ENCODE results near the gene ANKRD11. TPM values are rescaled to one million over a fixed set of nuclear protein-coding genes. Genes with fewer than 3 reads are reported as not detected.

The ANKRD11 gene
- polyA plus RNA-seq, 6 donors from 2014 or later = 0.78 to 24.8 (median 10.1) TPM

DNA sequence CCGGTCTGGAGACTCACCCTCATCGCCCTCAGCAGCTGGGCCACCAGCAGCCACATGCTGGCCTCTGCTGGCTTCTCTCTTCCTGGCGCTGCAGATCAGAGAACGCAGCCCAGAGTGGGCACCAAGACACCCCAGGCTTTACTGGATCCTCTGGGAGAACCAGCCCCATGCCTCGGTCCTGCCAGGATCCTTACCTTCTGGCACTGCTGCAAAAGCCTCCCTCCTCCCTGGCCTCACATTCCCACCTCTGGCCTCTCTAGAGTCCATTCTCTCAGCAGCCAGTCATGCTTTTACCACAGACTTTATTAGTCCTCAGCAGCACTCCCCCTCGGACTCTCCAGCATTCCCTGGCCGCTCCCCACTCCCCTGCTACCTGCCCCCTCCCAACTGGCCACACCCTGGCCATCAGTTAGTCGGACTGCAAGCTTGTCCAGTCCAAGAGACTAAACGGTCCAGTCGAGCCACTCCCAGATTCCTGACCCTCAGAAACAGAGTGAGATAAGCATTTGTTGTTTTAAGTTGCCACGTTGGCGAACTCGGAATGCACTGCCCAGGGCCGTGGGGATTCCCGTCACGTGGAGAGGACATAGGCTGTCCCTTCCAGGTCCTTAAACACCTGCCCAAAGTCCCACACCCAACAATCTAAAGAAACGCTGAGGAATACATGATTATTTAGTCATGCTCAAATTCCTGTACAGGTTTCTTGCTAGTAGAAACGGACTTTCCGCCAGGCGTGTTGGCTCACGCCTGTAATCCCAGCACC, 11.9 kb upstream of the ANKRD11 start:
- no peaks in the 10 kb centered on the region for H3K36me3 Mint-ChIP-seq
- DNase-seq = no peak
- peaks cover 11 to 25% (median 16%) of the 10 kb centered on the region in 3 donors for H3K4me1 Mint-ChIP-seq
- no peaks in the 10 kb centered on the region for H3K9me3 Mint-ChIP-seq
- H3K27me3 Mint-ChIP-seq = no peaks in the 10 kb centered on the region
- ATAC-seq (ENCODE audit: low read depth in 2 of 2) = no peak
- H3K27ac Mint-ChIP-seq = peak overlapping the region in 2 of 6 donors; percentile 64 to 89
- peak overlapping the region in 1 of 8 donors; percentile 29 for H3K4me3 Mint-ChIP-seq

DNA sequence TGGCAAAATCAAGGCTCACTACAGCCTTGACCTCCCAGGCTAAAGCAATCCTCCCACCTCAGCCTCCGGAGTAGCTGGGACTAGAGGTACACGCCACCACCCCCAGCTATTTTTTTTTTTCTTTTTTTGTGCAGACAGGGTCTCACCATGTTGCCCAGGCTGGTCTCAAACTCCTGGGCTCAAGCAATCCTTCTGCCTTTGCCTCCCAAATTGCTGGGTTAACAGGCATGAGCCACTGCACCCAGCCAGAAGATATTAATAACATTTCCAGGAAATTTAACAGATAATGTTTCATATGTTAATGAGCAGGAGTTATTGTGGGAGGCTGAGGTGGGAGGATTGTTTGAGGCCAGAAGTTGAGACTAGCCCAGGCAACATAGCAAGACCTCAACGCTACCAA, 9.4 kb upstream of the ANKRD11 start:
- peaks cover 3 to 6% (median 3%) of the 10 kb centered on the region in 3 donors for H3K4me1 Mint-ChIP-seq
- H3K27me3 Mint-ChIP-seq = no peaks in the 10 kb centered on the region
- no peaks in the 10 kb centered on the region for H3K36me3 Mint-ChIP-seq
- ATAC-seq (ENCODE audit: low read depth in 2 of 2) (no peak), DNase-seq (no peak)
- H3K9me3 Mint-ChIP-seq = no peaks in the 10 kb centered on the region
- H3K27ac Mint-ChIP-seq = no peak overlapping the region
- H3K4me3 Mint-ChIP-seq = no peak overlapping the region

DNA sequence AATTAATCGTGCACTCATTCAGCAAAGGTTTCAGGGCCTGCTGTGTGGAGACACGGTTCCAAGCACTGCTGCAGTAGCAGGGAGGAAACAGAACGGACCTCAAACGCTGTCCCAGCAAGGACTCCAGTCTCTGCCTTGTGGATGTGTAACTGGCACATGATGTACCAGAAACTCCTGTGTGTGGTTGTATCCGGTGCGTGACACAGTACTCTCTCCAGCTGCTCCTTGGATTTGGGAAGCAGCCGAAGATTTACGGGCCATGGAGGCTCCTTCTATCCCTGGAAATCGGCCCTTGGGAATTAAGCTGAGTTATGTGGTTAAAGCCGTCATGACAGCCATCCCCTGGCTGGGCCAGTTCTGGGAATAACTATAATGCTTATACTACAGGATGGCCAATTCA, 8.5 kb upstream of the ANKRD11 start:
- no peak overlapping the region for H3K4me3 Mint-ChIP-seq
- H3K27ac Mint-ChIP-seq = no peak overlapping the region

GRCh38 chr16:89495121-89495520, 4.8 kb upstream of the ANKRD11 start:
- Mint-ChIP-seq H3K27me3 (no peaks in the 10 kb centered on the region), H3K9me3 (no peaks in the 10 kb centered on the region), H3K27ac (no peak overlapping the region), H3K4me1 (peaks cover 22 to 35% (median 26%) of the 10 kb centered on the region in 3 donors), H3K36me3 (no peaks in the 10 kb centered on the region), H3K4me3 (peak overlapping the region in 2 of 8 donors; percentile 9 to 66)
- DNase-seq (no peak), ATAC-seq (ENCODE audit: low read depth in 2 of 2) (no peak)

More for the DNA sequence above, 8.5 kb upstream of the ANKRD11 start:
- Mint-ChIP-seq H3K9me3 (no peaks in the 10 kb centered on the region), H3K27me3 (no peaks in the 10 kb centered on the region), H3K36me3 (no peaks in the 10 kb centered on the region), H3K4me1 (peaks cover 3 to 9% (median 8%) of the 10 kb centered on the region in 3 donors)
- DNase-seq (no peak), ATAC-seq (ENCODE audit: low read depth in 2 of 2) (no peak)

GRCh38 chr16:89493776-89494175, 3.4 kb upstream of the ANKRD11 start:
- no peak for ATAC-seq (ENCODE audit: low read depth in 2 of 2)
- no peaks in the 10 kb centered on the region for H3K36me3 Mint-ChIP-seq
- H3K27me3 Mint-ChIP-seq = peaks cover 0 to 3% (median 0%) of the 10 kb centered on the region in 3 donors
- peaks cover 28 to 39% (median 32%) of the 10 kb centered on the region in 3 donors for H3K4me1 Mint-ChIP-seq
- peak overlapping the region in 1 of 6 donors; percentile 47 for H3K27ac Mint-ChIP-seq
- H3K4me3 Mint-ChIP-seq = peak overlapping the region in 2 of 8 donors; percentile 51 to 66
- DNase-seq = no peak
- no peaks in the 10 kb centered on the region for H3K9me3 Mint-ChIP-seq

DNA sequence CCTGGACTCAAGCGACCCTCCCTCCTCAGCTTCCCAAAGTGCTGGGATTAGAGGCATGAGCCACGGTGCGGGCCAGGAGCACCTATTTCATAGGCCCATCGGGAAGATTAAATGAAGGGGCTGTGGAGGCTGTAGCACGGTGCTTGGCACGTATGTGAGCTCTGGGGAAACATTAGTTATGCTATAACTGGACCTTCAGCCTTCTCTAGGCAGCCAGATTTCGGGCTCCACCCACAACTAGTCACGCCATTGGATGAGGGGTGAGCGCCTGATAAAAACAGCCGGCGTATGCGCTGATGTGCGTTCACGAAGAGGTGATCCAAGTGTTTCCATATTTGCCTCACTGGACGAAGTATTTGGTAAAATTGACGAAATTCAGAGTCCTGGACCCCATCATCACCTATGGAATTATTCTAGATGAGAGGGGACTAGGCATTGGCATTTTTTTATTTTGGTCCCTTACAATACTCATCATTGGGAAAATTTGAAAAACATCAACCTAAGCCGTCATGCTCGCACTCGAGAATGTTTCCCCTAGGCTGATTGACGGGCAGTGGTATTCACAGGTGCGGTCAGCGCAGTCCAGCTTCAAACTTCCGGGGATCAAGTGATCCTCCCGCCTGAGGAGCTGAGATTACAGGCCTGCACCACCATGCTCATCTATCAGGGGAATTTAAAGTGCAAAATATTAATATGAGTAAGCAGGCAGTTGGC, 1.8 kb upstream of the ANKRD11 start:
- Mint-ChIP-seq H3K4me3 (peak overlapping the region; percentile 84 to 98 (median 96)), H3K9me3 (no peaks in the 10 kb centered on the region), H3K27me3 (peaks cover 0 to 3% (median 0%) of the 10 kb centered on the region in 3 donors), H3K27ac (peak overlapping the region; percentile 37 to 97 (median 85)), H3K36me3 (no peaks in the 10 kb centered on the region), H3K4me1 (peaks cover 40 to 51% (median 45%) of the 10 kb centered on the region in 3 donors)
- ATAC-seq (ENCODE audit: low read depth in 2 of 2) (no peak), DNase-seq (no peak)

DNA sequence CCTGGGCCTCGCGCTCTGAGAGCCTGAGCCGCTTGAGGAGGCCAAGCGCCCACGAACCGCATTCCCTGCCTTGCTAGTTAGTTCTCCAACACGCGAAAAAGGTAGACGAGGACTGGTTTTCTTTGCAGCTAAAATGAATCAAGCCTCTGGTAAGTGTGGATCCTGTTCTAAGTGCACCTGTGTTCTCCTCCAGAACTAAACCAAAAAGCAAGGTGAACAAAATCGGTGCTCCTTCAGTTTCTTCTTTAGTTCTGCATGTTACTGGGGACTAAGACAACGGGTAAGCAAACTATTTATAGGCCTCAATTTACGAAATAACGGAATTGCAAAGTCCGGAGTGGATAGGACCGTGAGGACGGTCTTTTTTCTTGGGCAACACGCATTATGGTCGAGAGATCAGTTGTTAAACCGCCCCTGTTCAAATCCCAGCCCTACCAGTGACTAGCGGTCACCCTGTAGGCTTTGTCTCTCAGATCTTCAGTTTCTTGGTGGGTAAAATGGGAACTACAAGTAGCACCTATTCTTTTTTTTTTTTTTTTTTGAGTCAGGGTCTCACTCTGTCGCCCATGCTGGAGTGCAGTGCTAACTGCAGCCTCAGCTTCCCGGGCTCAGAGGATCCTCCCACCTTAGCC, 993 bp upstream of the ANKRD11 start:
- Mint-ChIP-seq H3K27me3 (peaks cover 0 to 3% (median 0%) of the 10 kb centered on the region in 3 donors), H3K4me3 (peak overlapping the region; percentile 84 to 98 (median 96)), H3K9me3 (no peaks in the 10 kb centered on the region), H3K27ac (peak overlapping the region; percentile 88 to 98 (median 97)), H3K4me1 (peaks cover 45 to 58% (median 49%) of the 10 kb centered on the region in 3 donors), H3K36me3 (no peaks in the 10 kb centered on the region)
- ATAC-seq (ENCODE audit: low read depth in 2 of 2) (no peak), DNase-seq (peak; percentile 48)

DNA sequence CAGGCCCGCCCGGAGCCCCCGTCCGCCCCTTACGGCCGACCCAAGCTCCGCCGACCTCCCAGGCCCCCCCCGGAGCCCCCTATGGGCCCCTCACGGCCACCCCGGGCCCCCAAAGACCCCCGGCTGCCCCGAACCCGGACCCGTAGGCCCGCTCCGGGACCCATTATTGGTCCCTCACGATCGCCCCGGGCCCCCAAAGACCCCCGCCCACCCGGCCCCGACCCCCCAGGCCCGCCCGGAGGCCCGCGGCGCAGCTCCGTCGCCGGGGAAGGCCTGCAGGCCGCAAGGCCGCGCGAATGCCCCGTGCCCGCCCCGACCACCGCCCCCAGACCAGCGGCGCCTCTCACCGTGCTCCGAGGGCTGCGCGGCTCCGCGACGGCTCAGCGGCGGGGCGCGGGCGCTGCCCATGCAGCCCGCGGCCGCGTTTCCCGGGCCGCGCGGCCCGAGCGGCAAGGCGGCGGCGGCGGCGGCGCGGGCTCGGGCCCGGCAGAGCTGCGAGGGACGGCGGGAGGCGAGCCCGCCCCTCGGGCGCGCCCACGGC, 393 bp downstream of the ANKRD11 start:
- peaks cover 0 to 3% (median 0%) of the 10 kb centered on the region in 3 donors for H3K27me3 Mint-ChIP-seq
- no peaks in the 10 kb centered on the region for H3K9me3 Mint-ChIP-seq
- peaks cover 54 to 72% (median 59%) of the 10 kb centered on the region in 3 donors for H3K4me1 Mint-ChIP-seq
- H3K36me3 Mint-ChIP-seq = no peaks in the 10 kb centered on the region
- ATAC-seq (ENCODE audit: low read depth in 2 of 2) = no peak
- H3K27ac Mint-ChIP-seq = peak overlapping the region in 1 of 6 donors; percentile 88
- DNase-seq = no peak
- peak overlapping the region in 1 of 8 donors; percentile 86 for H3K4me3 Mint-ChIP-seq

- H3K36me3 Mint-ChIP-seq = no peaks in the 10 kb centered on the region
- ATAC-seq (ENCODE audit: low read depth in 2 of 2) (peak; percentile 33 to 39), DNase-seq (peak; percentile 86)
- peak overlapping the region; percentile 93 to 99 (median 98) for H3K27ac Mint-ChIP-seq
- H3K9me3 Mint-ChIP-seq = no peaks in the 10 kb centered on the region
- H3K4me3 Mint-ChIP-seq = peak overlapping the region; percentile 82 to 98 (median 92)
- peaks cover 0 to 3% (median 0%) of the 10 kb centered on the region in 3 donors for H3K27me3 Mint-ChIP-seq
- H3K4me1 Mint-ChIP-seq = peaks cover 61 to 77% (median 63%) of the 10 kb centered on the region in 3 donors
These were observed 1.1 kb downstream of the ANKRD11 start for GRCh38 chr16:89489040-89489897.

- ATAC-seq (ENCODE audit: low read depth in 2 of 2) (no peak), DNase-seq (no peak)
- peaks cover 0 to 6% of the 10 kb centered on the region in 2 donors for H3K36me3 Mint-ChIP-seq
- H3K4me1 Mint-ChIP-seq = peaks cover 75 to 79% (median 76%) of the 10 kb centered on the region in 3 donors
- H3K27ac Mint-ChIP-seq = peak overlapping the region; percentile 93 to 99 (median 98)
- H3K9me3 Mint-ChIP-seq = no peaks in the 10 kb centered on the region
- peak overlapping the region; percentile 63 to 97 (median 82) for H3K4me3 Mint-ChIP-seq
- peaks cover 0 to 3% (median 0%) of the 10 kb centered on the region in 3 donors for H3K27me3 Mint-ChIP-seq
These were observed 4.6 kb downstream of the ANKRD11 start for GRCh38 chr16:89485701-89486246.

- ATAC-seq (ENCODE audit: low read depth in 2 of 2) (peak; percentile 10 to 22), DNase-seq (peak; percentile 63)
- H3K4me1 Mint-ChIP-seq = peaks cover 77 to 86% (median 81%) of the 10 kb centered on the region in 3 donors
- H3K27ac Mint-ChIP-seq = peak overlapping the region; percentile 80 to 99 (median 98)
- H3K4me3 Mint-ChIP-seq = peak overlapping the region; percentile 67 to 90 (median 84)
- no peaks in the 10 kb centered on the region for H3K9me3 Mint-ChIP-seq
- peaks cover 0 to 7% of the 10 kb centered on the region in 2 donors for H3K36me3 Mint-ChIP-seq
- peaks cover 0 to 3% (median 0%) of the 10 kb centered on the region in 3 donors for H3K27me3 Mint-ChIP-seq
These were observed 5.3 kb downstream of the ANKRD11 start for GRCh38 chr16:89484923-89485679.
